GDM1 (cell line): ENCODE data around the gene PCDHB9.
"Not testable (repeated sequence)": the region's sequence is repeated elsewhere in the genome, so short reads cannot be mapped to it uniquely, and the experiment has no call there.

ENCODE experiments used
- DNase-seq: peaks from one replicate; lab custom pipeline; 2025; lab: John Stamatoyannopoulos, UW

The PCDHB9 gene

GRCh38 chr5:141188682-141189081 lies 1.7 kb downstream of the PCDHB9 start:
- DNase-seq, result not testable (repeated sequence)

- not testable (repeated sequence) for DNase-seq
These were observed 2.2 kb downstream of the PCDHB9 start for GRCh38 chr5:141189131-141189530.

- peak; percentile 16 for DNase-seq
These were observed 5.3 kb downstream of the PCDHB9 start, which contains the start of gene PCDHB10 for GRCh38 chr5:141192110-141192725. Gene PCDHB10 (plus strand): TSS chr5:141192353. CDS start chr5:141192553, 200 bp downstream.

- not testable (repeated sequence) for DNase-seq
These were observed 7.4 kb downstream of the PCDHB9 start for GRCh38 chr5:141194332-141194731.

- DNase-seq, result no peak
These were observed 9.4 kb downstream of the PCDHB9 start for GRCh38 chr5:141196363-141196762.

GRCh38 chr5:141199359-141200235 lies 12.6 kb downstream of the PCDHB9 start, which contains the start of gene PCDHB11:
Gene PCDHB11 (plus strand): TSS chr5:141199627. CDS start chr5:141199775, 148 bp downstream.
- DNase-seq, result no peak

GRCh38 chr5:141201126-141201525 lies 14.2 kb downstream of the PCDHB9 start:
- not testable (repeated sequence) for DNase-seq

- DNase-seq, result not testable (repeated sequence)
These were observed 14.7 kb downstream of the PCDHB9 start for GRCh38 chr5:141201646-141202045.

- no peak for DNase-seq
These were observed 21.5 kb downstream of the PCDHB9 start, which contains the start of gene PCDHB12 for GRCh38 chr5:141208478-141208877. Gene PCDHB12 (plus strand): TSS chr5:141208719. CDS start chr5:141208908, 189 bp downstream.

GRCh38 chr5:141210281-141210680 lies 23.3 kb downstream of the PCDHB9 start:
- not testable (repeated sequence) for DNase-seq

GRCh38 chr5:141210849-141211248 lies 23.9 kb downstream of the PCDHB9 start:
- not testable (repeated sequence) for DNase-seq

GRCh38 chr5:141213656-141214339 lies 26.8 kb downstream of the PCDHB9 start, which contains the start of gene PCDHB13:
Gene PCDHB13 (plus strand): TSS chr5:141213919. CDS start chr5:141214124, 205 bp downstream.
- not testable (repeated sequence) for DNase-seq

- not testable (repeated sequence) for DNase-seq
These were observed 27.6 kb downstream of the PCDHB9 start for GRCh38 chr5:141214583-141214982.

GRCh38 chr5:141215504-141215903 lies 28.5 kb downstream of the PCDHB9 start:
- DNase-seq, result not testable (repeated sequence)

GRCh38 chr5:141216035-141216434 lies 29.1 kb downstream of the PCDHB9 start:
- DNase-seq, result not testable (repeated sequence)

- peak; percentile 6 for DNase-seq
These were observed 36.3 kb downstream of the PCDHB9 start, which contains the start of gene PCDHB14 for GRCh38 chr5:141223112-141223783. Gene PCDHB14 (plus strand): TSS chr5:141223343. CDS start chr5:141223506, 163 bp downstream.

GRCh38 chr5:141224844-141225243 lies 37.9 kb downstream of the PCDHB9 start:
- not testable (repeated sequence) for DNase-seq

- not testable (repeated sequence) for DNase-seq
These were observed 38.5 kb downstream of the PCDHB9 start for GRCh38 chr5:141225421-141225820.

- no peak for DNase-seq
These were observed 47.2 kb downstream of the PCDHB9 start for GRCh38 chr5:141234109-141234667.

GRCh38 chr5:141235922-141236321 lies 49.0 kb downstream of the PCDHB9 start:
- DNase-seq, result not testable (repeated sequence)
